AML-193 (cell line): Measurements from ENCODE around the gene KITLG.
"Not testable (repeated sequence)": the region's sequence is repeated elsewhere in the genome, so short reads cannot be mapped to it uniquely, and the experiment has no call there.

Experiments used
- DNase-seq, 2 experiments: peaks; one replicate each; lab custom pipeline; 2025; lab: John Stamatoyannopoulos, UW

The KITLG gene

DNA sequence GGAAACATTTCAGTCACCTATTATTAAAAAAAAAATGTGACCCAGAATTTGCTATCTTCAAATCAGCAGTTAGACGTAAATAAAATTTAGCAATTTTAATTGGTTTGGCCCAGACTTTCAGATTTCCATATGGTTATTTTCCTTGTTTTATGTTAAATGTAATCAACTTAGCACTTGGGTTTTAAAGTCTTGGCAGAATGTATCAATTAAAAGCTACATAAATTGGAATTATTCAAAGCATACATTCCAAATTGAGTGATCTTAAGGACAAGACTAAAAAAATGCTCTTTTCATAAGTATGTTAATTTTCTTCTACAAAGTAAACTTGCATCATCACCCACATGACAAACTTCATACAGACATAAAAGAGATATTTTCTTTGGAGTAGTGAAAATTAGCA is 3.4 kb downstream of the KITLG start:
- no peak for DNase-seq

DNA sequence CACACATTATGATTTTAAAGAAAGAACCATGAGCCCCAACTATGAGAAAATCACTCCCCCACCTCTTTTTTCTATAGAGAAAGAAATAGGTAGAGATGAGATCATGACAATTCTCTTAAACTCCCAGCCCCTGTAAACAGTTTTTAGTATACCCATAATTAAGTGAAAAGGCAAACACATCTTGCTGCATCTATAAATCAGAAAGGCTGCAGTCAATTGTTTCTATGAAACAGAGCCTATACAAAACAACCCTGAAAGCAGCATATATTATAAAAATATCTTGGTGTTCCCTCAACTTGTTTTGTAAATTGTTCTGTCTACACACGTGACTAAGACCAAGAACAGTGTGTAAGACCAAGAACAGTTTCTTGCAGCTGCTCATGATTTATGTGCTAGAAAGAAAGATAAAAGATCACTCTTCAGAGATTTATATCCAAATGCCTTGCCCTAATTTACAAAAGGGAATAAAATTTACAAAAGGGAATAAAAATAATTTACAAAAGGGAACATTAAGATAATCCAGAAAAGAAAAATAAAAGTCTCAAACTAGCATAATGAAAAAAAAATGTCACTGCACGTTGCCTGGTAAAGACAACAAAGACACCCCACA is 4.8 kb downstream of the KITLG start:
- DNase-seq, result no peak

DNA sequence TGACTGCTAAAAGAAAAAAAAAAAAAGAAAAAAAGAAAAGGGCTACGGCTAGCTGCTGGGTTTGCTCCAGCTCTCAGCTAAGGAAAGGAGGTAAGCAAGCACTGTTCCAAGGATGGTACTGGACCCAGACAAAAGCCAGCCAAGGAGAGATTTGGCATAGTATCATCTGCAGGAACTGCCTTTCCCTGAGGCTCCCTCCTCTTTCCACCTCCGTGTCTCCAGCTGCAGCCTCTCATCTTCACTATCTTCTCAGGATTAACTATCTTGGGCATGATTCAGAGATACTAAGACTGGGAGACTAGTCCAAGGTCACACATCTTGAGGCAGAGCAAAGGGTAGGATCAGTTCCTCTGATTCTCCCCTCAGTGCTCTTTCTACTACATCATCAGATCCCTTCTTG is 6.0 kb downstream of the KITLG start:
- no peak for DNase-seq

DNA sequence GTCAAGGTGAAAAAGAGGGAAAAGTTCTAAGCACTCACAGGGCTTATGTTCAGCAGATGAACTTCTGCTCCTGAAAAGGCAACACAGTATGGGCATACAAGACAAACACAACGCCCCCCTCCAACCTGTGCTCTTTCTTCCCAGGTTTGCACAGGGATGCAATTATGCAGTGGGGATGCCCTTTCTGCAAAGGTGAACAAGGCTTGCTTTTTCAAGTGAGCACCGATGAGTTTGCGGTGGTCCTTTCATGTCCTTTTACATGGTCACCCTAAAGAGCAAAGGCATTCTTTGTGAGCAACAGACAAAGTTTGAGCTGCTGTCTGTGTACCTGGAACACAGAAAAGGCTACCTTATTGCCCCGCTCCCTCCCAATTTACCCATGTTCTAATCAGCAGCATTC is 6.7 kb downstream of the KITLG start:
- DNase-seq, result no peak

DNA sequence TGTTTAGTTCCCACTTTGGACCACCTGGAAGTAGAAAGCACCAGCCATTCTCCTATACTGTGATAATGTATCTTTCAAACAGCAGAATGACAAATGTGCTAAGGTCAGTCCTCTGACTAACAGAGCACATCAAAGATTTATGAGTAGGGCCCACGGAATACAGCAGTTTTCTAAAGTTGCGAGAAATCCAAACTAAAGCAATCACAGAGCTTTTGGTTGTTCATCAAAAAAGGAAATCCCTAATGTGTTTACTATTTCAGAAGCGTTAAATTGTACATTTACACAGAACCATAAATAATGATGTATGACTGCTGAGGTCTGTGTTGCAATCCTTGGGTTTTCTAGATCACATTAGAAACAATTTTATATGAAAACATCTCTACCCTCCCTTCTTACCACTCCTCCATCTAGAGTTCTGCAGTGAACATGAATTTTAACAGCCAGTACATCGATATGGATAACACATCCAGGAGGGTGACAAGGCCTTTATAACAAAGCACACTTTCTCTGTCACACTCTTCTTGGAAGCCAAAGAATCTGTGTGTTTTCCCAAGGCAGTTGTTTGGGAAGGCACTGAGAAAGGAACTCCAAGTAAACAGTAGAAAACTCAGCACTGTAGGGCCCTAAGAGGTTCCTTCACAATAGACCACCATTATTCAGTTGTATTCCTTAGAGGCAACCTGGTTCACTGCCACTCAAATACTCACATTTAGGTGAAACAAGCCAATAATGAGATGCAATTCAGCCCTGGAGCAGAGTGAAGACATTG is 7.3 kb downstream of the KITLG start:
- DNase-seq, result no peak

DNA sequence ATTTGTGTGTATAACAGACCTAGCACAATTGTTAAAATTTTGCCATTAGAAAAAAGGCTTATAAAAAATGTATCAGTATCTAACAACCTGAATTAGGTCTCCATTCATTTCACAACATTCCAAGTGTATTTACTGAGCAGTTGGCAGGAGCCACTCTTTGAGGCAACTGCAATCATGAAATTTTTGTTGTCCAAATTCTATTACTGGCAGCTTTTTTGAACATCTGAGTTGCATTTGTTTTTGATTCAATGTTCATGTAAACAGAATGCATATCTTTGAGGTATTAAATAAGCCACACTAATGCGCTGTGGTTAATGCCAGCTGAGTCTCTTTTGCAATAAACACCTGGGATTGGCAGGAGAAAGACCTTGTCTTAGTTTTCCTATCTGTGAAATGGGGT is 8.7 kb downstream of the KITLG start:
- DNase-seq, result no peak

DNA sequence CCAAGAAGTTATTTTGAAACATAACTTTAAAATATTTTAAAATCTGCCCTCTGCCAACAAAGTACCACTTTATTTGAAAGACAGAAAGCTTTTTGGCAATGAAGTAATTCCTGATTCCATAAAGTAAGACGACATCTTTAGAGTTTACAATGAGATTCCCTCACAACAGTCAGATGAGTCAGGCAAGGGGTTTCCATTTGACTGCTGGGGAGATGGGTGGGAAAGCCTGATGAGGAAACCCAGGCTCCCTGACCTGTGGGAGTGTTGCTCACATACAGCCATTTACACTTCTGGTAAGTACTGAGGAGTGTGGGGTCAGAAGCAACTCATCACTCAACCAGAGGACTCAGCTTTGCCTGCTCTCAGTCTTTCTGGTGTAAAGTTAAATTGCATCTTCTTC is 10.2 kb downstream of the KITLG start:
- DNase-seq, result no peak

DNA sequence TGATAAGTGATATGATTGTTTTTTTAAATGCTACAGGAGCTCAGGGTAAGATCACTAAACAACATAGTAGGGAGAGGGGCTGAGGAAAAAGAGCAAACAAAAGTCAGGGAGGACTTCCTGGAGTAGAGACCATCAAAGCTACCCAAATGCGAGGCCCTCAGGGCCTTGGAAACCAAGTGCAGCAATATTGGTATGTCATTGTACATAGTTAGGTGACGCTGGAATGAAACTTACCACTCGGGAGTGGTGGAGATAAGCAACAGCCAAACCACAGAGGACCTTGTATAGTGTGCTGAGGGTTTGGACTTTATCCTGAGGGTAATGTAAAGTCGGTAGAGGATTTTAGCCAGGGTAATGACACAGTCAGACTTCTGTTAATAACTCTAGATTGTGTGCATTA is 13.8 kb downstream of the KITLG start:
- DNase-seq, result no peak

DNA sequence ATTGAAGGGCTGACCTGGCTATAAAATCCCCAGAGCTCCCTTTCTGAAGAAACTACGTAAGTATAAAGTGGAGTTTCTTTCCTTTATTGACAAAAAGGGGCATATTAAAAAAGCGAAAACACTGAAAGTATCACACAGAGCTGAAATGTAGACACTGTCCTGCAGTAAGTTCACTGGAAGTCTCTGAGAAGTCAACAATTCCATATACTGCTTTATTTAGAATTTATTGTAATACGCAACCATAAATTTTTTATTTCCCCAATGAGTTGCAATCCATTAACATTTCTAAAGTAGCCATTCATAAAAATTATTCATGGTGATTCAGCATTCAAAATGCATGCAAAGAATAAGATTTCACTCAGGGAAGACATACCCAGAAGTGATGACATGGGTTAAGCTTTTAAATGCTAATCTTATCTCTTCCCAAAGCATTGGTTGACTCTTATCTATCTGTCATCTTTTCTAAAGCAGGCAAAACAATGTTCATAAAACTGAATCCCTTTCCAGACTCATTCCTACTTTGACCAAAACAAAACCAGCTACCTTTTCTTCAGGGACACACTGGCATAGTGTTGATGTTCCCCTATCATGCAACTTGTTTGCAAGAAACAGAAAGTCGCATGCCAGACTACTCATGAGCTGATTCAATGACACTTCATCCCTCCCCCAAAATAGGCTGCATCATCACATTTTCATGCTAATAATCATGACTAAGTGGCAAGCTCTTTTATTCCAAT is 17.3 kb downstream of the KITLG start:
- DNase-seq, result no peak

DNA sequence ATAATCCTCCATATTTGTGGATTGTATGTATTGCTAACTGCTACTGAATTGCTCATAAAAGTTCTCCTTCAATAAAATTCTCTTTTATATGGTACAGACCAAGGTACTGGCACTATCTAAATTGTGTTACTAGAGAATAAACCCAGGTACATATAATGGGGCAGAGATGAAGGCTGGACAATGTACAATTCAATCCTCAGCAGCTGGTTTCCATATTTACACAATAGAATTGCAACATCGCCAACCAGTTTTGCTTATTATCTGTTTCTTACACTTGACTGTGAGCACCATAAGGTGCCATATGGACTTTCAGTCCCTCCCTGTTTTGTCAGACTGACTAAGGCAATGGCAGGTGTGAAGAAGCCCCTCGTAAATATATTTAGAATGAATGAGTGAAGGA is 18.1 kb downstream of the KITLG start:
- DNase-seq, result no peak

DNA sequence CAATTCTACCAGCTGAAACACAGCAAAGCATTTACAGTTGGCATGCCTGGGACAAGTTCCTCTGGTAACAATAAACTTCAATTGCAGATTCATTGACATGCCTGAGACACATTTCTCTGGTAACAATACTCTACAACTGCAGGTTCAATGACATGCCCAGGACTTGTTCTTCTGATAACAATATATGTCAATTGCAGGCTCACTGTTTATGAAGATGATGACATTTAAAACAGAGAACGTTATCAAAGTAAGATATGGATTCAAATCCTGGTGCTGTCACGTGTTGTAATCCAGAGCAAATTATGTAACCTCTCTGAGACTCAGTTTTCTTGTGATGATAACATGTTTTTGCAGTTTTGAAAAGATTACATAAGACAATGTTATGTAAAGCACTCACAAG is 20.5 kb downstream of the KITLG start:
- no peak for DNase-seq

DNA sequence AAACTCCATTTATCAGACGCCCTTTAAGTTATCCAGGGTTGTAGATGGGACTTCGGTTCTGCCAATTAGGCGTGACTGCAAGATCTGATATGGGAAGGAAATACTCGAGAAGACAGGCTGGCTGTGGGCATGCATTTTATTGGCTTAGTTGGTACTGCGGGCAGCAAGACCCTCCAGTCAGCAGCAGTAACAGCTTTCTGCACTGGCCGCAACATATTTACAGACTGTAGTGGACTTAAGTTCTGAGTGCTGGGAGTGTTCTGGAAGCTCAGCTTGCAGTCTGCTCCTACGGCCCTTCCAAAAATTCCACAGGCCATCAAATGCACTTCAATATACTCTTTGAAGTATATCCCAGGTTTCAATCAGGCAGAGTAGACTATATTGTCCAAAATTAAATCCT is 21.1 kb downstream of the KITLG start:
- no peak for DNase-seq

DNA sequence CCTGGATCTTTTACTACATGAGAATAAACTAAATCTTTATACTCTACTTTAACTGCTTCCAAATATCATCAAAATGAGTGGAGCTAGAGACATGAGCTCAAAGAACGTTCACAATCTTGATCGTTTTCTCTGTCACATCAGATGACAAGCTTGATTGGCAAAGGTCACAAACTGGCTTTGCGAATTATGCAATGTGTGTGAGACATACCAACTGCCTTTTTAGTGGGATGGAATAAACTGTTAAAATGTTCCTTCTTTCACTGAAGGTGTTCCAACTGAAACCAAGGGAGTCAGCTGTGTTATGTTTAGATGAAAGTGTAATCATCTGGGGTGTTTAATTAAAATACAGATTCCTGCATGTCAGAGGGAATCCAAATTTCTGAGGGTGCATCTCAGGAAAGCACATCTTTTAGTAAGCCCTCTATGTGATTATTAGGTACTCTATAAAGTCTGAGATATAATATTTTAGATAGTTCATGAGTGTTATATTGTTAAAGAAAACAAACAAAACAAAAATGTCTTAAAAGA is 21.9 kb downstream of the KITLG start:
- no peak for DNase-seq

DNA sequence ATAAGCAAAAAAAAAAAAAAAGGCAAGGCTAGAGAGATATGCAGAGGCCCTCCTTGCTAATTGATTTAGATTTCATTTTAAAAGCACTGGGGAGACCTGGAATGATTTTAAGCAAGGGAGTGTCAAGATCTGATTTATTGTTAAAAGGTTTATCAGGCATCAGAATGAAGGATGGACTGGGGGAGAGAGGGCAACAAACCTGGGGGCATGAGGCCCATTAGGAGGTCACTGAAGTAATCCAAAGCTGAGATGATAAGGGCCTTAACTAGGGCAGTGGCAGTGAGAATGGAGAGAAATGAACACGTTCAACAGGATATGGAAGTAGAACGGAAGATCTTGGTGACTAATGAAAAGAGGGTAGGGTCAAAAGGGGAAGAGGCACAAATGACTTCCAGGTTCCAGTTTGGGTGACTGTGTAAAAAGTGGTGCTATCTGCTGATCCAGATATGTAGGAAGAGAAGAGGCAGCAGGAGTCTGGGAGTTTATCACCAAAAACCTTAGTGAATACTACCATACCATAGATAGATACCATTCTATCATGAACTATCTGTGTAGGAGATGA is 24.0 kb downstream of the KITLG start:
- no peak for DNase-seq

DNA sequence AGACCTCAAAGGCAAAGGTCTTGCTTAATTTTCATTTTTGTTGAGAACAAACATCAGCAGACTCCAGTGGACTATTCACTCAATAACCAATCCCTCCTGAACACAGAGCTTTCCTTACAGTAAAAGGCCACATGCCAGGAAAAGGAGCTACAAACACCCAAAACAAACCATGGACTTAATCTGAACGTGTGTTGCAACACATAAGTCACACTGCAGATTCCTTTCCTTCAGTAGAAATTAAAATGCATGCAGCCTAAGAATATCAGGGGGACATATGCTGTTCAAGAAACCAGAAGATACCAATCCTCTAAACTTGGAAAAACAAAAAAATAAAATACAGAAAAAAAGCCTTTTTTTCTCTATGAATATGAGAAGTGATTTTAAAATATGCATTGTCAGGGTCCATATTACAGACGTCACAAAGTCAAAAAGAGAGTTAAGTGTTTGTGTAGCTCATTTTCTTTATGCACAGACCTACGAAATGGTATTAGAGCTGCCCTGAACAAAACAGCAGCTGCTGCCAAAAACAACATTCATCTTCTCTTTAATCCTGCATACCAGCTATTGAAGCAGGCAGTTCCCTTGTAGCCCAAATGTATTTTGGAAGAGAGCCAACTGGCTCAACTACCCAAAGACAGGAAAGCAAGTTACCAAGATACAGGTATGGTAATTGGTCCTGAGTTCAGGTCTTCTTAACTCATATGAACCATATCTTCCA is 26.2 kb downstream of the KITLG start:
- DNase-seq, result no peak

DNA sequence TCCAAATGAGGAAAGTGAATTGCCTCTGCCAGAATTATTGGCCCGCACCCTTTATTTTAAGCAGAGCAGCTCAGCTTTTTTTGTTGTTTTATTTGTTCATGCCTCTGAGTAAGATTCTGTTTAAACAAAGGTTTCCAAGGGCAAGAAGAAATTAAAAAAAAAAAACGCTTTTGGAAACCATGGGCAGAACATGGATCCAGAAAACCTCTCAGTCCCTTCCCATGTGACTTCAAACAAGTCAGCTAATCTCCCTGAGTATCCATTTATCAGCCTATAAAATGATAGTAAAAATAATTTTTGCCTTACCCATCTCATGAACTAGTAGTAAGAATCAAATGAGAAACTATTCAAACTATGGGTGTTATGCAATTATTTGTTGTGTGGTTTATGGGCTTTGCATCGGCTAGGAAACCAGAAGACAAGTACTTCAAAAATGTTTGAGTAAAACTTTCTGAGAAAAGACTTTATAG is 27.6 kb downstream of the KITLG start:
- DNase-seq, result no peak

DNA sequence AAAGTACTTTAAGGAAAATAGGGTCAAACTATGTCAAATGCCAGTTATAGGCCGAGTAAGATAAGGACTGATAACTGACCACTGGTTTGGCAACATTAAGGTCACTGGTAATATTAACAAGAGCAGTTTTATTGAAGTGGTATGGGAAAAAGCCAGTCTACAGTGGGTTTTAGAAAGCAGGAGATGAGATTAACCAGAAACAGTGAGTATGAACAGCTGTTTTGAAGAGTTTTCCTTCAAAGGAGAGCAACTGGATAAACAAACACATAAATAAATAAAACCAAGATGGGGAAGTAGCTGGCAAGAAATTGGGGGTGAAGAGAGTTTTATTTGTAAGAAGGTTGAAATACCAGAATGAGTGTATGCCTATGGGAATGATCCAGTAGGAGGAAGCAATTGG is 30.3 kb downstream of the KITLG start:
- no peak for DNase-seq

DNA sequence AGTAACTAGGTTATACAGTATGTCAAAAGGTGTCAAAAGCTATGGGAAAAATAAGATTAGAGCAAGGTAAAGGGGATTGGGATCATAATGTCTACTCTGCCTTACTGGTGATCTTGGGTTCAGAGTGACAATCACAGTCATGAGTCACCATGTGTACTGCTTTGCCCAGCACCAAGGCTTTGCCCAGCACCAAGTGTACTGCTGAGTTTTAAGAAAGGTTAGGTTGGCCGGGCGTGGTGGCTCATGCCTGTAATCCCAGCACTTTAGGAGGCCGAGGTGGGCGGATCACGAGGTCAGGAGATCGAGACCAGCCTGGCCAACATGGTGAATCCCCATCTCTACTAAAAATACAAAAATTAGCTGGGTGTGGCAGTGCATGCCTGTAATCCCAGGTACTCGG is 32.3 kb downstream of the KITLG start:
- DNase-seq, result not testable (repeated sequence)

DNA sequence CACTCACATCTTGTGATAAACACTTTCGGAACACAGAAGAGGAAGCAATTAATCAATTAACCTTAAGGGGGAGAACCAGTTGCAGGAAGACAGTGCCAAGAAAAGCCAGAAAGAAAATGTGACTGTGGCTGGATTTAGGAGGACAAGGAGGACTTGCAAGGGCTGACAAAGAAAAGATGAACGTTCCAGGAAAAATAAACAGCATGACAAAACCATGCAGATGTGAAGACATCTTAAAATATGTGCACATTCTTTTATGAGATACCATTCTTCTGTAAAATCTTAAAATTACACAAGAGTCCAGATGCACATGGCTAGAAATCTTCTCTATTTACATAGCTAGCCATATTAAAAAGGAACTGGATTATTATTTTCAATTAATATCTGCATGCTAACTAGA is 33.4 kb downstream of the KITLG start:
- no peak for DNase-seq

DNA sequence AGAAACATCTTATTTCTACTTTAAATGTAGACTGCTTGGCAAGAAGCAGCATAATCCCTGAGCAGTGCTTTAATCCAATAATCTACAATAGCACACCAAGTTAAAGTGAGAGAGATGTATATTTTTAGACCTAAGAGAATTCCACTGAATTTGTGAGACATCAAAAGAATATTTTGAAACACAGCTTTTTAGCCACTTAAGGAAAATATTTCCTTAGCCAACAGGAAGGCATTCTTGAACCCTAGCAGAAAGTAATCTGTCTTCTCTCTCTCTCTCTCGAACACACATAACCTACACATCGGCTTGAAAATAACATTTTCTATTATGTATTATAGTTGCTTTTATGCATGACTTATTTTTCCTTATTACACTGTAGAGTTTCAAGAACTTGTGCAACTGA is 34.0 kb downstream of the KITLG start:
- no peak for DNase-seq

DNA sequence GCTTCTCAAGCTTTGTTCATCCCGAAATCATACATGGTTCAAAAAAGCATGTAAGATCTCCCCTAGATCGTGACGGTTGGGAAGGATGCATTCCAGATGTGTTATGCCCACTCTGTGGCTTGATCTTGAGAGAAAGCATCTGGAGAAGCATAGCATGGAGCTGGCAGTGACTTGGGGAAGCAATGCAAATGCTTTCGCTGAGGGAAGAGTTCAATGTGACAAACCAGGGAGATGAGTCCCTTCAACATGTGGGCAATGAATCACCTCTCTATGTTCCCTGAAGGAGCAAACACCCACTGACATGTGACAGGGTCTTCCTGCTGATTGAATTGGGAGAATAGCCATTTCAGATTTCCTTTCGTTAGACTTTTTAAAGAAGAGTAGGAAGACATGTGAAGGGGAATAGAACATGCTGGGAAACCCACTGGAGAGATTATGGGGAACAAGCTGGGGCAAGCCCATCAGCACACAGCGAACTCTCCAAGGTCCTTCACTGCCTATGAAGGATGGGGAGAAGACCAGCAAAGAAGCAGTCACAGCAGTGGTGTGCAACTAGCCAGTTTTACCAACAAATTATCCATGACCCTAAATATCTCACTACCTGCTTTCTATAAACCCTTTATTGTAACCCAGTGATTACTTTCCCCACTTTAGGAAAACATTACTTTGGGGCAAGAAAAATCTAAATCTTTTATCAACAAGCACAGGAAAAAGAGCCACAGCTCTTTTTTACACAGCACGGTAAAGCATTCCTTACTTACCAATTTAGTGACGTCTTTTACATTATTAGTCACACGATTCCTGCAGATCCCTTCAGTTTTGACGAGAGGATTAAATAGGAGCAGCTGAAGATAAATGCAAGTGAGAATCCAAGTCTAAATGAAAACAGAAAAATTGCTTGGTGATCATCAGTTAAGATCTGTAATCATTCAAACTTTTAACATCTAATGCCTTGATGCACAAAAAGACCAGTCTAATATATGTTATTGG is 35.0 kb downstream of the KITLG start:
- no peak for DNase-seq
